Urothelium cell line (cell line): Measurements from ENCODE around the gene KIAA1958.
A peak's percentile ranks its signal among the peaks of the same experiment; 100 is the strongest.

Experiments used
- DNase-seq: peaks from one replicate; pipeline ENCODE4 v3.0.0; 2011; ENCODE audit warnings: low spot score, mixed read lengths
- FAIRE-seq: peaks from 2 replicates; lab custom pipeline; 2011; peaks lifted over from hg19 to GRCh38; lab: Jason Lieb, UNC

KIAA1958 gene

GRCh38 chr9:112486221-112487007 is at the start of gene KIAA1958:
Gene KIAA1958, plus strand, starts transcription at chr9:112486827. Its CDS starts 87,254 bp downstream, at chr9:112574081.
- no peak for FAIRE-seq
- DNase-seq, result peak; percentile 94

- FAIRE-seq (no peak), DNase-seq (no peak)
These were observed 49.2 kb upstream of the KIAA1958 start for GRCh38 chr9:112437406-112437805.

GRCh38 chr9:112439171-112439570 is 47.5 kb upstream of the KIAA1958 start:
- no peak for FAIRE-seq
- DNase-seq, result no peak

GRCh38 chr9:112439825-112440224 is 46.8 kb upstream of the KIAA1958 start:
- DNase-seq (no peak), FAIRE-seq (no peak)

GRCh38 chr9:112443200-112443599 is 43.4 kb upstream of the KIAA1958 start:
- FAIRE-seq, result no peak
- DNase-seq, result no peak

GRCh38 chr9:112443636-112444035 is 43.0 kb upstream of the KIAA1958 start:
- DNase-seq (no peak), FAIRE-seq (no peak)

GRCh38 chr9:112445196-112445595 is 41.4 kb upstream of the KIAA1958 start:
- no peak for FAIRE-seq
- DNase-seq, result no peak

- DNase-seq, result no peak
- no peak for FAIRE-seq
These were observed 40.5 kb upstream of the KIAA1958 start for GRCh38 chr9:112446080-112446479.

GRCh38 chr9:112446526-112446925 is 40.1 kb upstream of the KIAA1958 start:
- no peak for FAIRE-seq

GRCh38 chr9:112447283-112447761 is 39.3 kb upstream of the KIAA1958 start:
- FAIRE-seq, result no peak

More at GRCh38 chr9:112446526-112446925, 40.1 kb upstream of the KIAA1958 start:
- DNase-seq, result no peak

GRCh38 chr9:112462855-112463254 is 23.8 kb upstream of the KIAA1958 start:
- FAIRE-seq (no peak), DNase-seq (no peak)

More at GRCh38 chr9:112447283-112447761, 39.3 kb upstream of the KIAA1958 start:
- no peak for DNase-seq

GRCh38 chr9:112465352-112465751 is 21.3 kb upstream of the KIAA1958 start:
- no peak for FAIRE-seq
- no peak for DNase-seq

- DNase-seq (no peak), FAIRE-seq (no peak)
These were observed 13.6 kb upstream of the KIAA1958 start for GRCh38 chr9:112472996-112473395.

GRCh38 chr9:112473986-112474385 is 12.6 kb upstream of the KIAA1958 start:
- FAIRE-seq, result no peak
- no peak for DNase-seq

GRCh38 chr9:112475318-112475717 is 11.3 kb upstream of the KIAA1958 start:
- FAIRE-seq, result no peak
- no peak for DNase-seq

- DNase-seq (no peak), FAIRE-seq (no peak)
These were observed 9.3 kb upstream of the KIAA1958 start for GRCh38 chr9:112477330-112477729.

GRCh38 chr9:112479221-112479620 is 7.4 kb upstream of the KIAA1958 start:
- FAIRE-seq, result no peak
- DNase-seq, result no peak

- FAIRE-seq (no peak), DNase-seq (no peak)
These were observed 2.0 kb upstream of the KIAA1958 start for GRCh38 chr9:112484607-112485006.

- FAIRE-seq, result no peak
- no peak for DNase-seq
These were observed 1.1 kb upstream of the KIAA1958 start for GRCh38 chr9:112485574-112485973.

GRCh38 chr9:112487008-112487798 is 576 bp downstream of the KIAA1958 start:
- FAIRE-seq (no peak), DNase-seq (peak; percentile 71)

GRCh38 chr9:112487799-112488340 is 1.2 kb downstream of the KIAA1958 start:
- FAIRE-seq, result no peak
- DNase-seq, result peak; percentile 5
